SK-N-SH treated with all-trans-retinoic acid at 6 μM for 48 hours (cell line): ENCODE data around the gene PTPRO.

Source experiments
- ATAC-seq: fragments of 200-7000 bp; cut with Tn5 transposase; 3 replicates; pipeline ENCODE4 v1.9.1; 2020; ENCODE audit warnings: mild to moderate bottlenecking, moderate library complexity
- ARNTL ChIP-seq: fragments of 450-650 bp; formaldehyde crosslinking; IDR thresholded peaks from 2 replicates; pipeline ENCODE4 v1.5.0; 2020; ENCODE audit warnings: low read depth, mild to moderate bottlenecking, moderate library complexity, borderline replicate concordance
- BACH2 ChIP-seq: fragments of 250-450 bp; sonication (Bioruptor Pico); IDR thresholded peaks from 2 replicates; pipeline ENCODE4 v1.9.0; 2021; ENCODE audit warnings: mild to moderate bottlenecking, borderline replicate concordance
- CSDC2 ChIP-seq: fragments of 250-450 bp; sonication (Bioruptor Pico); IDR thresholded peaks from 2 replicates; pipeline ENCODE4 v1.5.0; 2020; ENCODE audit warnings: mild to moderate bottlenecking, moderate library complexity
- CSRNP3 ChIP-seq: fragments of 250-450 bp; sonication (Bioruptor Pico); IDR thresholded peaks from 2 replicates; pipeline ENCODE4 v1.5.1; 2021; ENCODE audit warnings: mild to moderate bottlenecking, moderate library complexity
- ESRRG ChIP-seq: fragments of 250-450 bp; sonication (Bioruptor Pico); IDR thresholded peaks from 2 replicates; pipeline ENCODE4 v1.6.1; 2021; ENCODE audit warnings: mild to moderate bottlenecking
- GLIS3 ChIP-seq: fragments of 250-450 bp; sonication (Bioruptor Pico); IDR thresholded peaks from 2 replicates; pipeline ENCODE4 v1.5.0; 2020; ENCODE audit warnings: mild to moderate bottlenecking, moderate library complexity
- ISL1 ChIP-seq: fragments of 250-450 bp; sonication (Bioruptor Pico); IDR thresholded peaks from 2 replicates; pipeline ENCODE4 v2.1.2; 2022; ENCODE audit warnings: mild to moderate bottlenecking, moderate library complexity
- OSR1 ChIP-seq: fragments of 250-450 bp; sonication (Bioruptor Pico); IDR thresholded peaks from 2 replicates; pipeline ENCODE4 v1.8.0; 2022; ENCODE audit warnings: moderate library complexity, mild to moderate bottlenecking, inconsistent platforms
- PATZ1 ChIP-seq: fragments of 250-450 bp; sonication (Bioruptor Pico); IDR thresholded peaks from 2 replicates; pipeline ENCODE4 v1.8.0; 2020; ENCODE audit warnings: mild to moderate bottlenecking, moderate library complexity, borderline replicate concordance
- PPARA ChIP-seq: fragments of 250-450 bp; sonication (Bioruptor Pico); IDR thresholded peaks from 2 replicates; pipeline ENCODE4 v1.5.0; 2020; ENCODE audit warnings: mild to moderate bottlenecking, borderline replicate concordance
- SNAI2 ChIP-seq: fragments of 250-450 bp; sonication (Bioruptor Pico); IDR thresholded peaks from 2 replicates; pipeline ENCODE4 v1.5.0; 2020; ENCODE audit warnings: mild to moderate bottlenecking, moderate library complexity
- TOX ChIP-seq: fragments of 250-450 bp; sonication (Bioruptor Pico); IDR thresholded peaks from 2 replicates; pipeline ENCODE4 v1.8.0; 2021; ENCODE audit warnings: mild to moderate bottlenecking, moderate library complexity, borderline replicate concordance
- ZC3H10 ChIP-seq: fragments of 250-450 bp; sonication (Bioruptor Pico); IDR thresholded peaks from 2 replicates; pipeline ENCODE4 v1.5.1; 2021; ENCODE audit warnings: mild to moderate bottlenecking, moderate library complexity
- ZFP3 ChIP-seq: fragments of 250-450 bp; sonication (Bioruptor Pico); IDR thresholded peaks from 2 replicates; pipeline ENCODE4 v1.5.0; 2020; ENCODE audit warnings: mild to moderate bottlenecking, moderate library complexity
- ZFP30 ChIP-seq: fragments of 450-650 bp; formaldehyde crosslinking; IDR thresholded peaks from 2 replicates; pipeline ENCODE4 v1.5.0; 2022; ENCODE audit warnings: mild to moderate bottlenecking, moderate library complexity
- ZNF8 ChIP-seq: fragments of 450-650 bp; formaldehyde crosslinking; IDR thresholded peaks from 2 replicates; pipeline ENCODE4 v1.5.0; 2020; ENCODE audit warnings: mild to moderate bottlenecking, moderate library complexity
- TF ChIP-seq, protein P1 (sequence below): fragments of 250-450 bp; sonication (Bioruptor Pico); IDR thresholded peaks from 2 replicates; pipeline ENCODE4 v1.5.1; 2020; ENCODE audit warnings: low read depth, mild to moderate bottlenecking, moderate library complexity
- TF ChIP-seq, protein P2 (sequence below): fragments of 250-450 bp; sonication (Bioruptor Pico); IDR thresholded peaks from 2 replicates; pipeline ENCODE4 v1.8.0; 2021; ENCODE audit warnings: low read depth, mild to moderate bottlenecking, moderate library complexity, borderline replicate concordance
- TF ChIP-seq, protein P3 (sequence below): fragments of 250-450 bp; sonication (Bioruptor Pico); IDR thresholded peaks from 2 replicates; pipeline ENCODE4 v1.5.0; 2020; ENCODE audit warnings: mild to moderate bottlenecking, moderate library complexity

PTPRO gene

GRCh38 chr12:15505616-15506015 lies 183.3 kb downstream of the PTPRO start:
- ATAC-seq, result no peak
- no peak for TF ChIP-seq OSR1 (CRISPR knock-in tag)
- TF ChIP-seq, protein P1, sequence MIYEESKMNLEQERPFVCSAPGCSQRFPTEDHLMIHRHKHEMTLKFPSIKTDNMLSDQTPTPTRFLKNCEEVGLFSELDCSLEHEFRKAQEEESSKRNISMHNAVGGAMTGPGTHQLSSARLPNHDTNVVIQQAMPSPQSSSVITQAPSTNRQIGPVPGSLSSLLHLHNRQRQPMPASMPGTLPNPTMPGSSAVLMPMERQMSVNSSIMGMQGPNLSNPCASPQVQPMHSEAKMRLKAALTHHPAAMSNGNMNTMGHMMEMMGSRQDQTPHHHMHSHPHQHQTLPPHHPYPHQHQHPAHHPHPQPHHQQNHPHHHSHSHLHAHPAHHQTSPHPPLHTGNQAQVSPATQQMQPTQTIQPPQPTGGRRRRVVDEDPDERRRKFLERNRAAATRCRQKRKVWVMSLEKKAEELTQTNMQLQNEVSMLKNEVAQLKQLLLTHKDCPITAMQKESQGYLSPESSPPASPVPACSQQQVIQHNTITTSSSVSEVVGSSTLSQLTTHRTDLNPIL (CRISPR knock-in tag), result no peak
- no peak for TF ChIP-seq ZFP3 (CRISPR knock-in tag)
- TF ChIP-seq BACH2 (CRISPR knock-in tag), result no peak
- TF ChIP-seq CSDC2, result no peak
- TF ChIP-seq CSRNP3 (CRISPR knock-in tag), result no peak
- TF ChIP-seq ZFP30, result no peak
- no peak for TF ChIP-seq SNAI2 (CRISPR knock-in tag)

GRCh38 chr12:15515010-15515409 lies 192.7 kb downstream of the PTPRO start:
- peak; percentile 45; the same call in 1 of the 2 replicates for TF ChIP-seq ZC3H10 (CRISPR knock-in tag)
- no peak for TF ChIP-seq PATZ1 (CRISPR knock-in tag)
- TF ChIP-seq ARNTL (CRISPR knock-in tag), result no peak
- no peak for TF ChIP-seq ISL1 (CRISPR knock-in tag)
- no peak for TF ChIP-seq PPARA
- ATAC-seq, result peak; percentile 44; the same call in 1 of the 3 replicates

DNA sequence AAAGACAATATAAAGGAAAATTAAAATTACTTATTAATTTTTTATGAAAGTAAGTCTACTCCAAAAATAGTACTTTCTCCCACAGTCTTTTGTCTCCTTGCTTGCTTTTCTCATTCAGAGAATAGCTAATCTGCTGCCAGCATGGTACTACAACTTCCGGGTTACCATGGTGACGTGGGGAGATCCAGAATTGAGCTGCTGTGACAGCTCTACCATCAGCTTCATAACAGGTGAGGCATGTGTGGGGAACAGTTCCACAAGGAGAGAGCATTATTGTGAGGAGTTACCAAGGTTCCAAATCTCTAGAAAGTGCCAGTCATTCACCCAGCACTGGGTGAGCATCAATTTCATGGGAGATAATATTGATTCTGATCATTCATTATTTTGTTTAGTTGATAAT lies 197.8 kb downstream of the PTPRO start:
- TF ChIP-seq ZFP30 (no peak), ESRRG (CRISPR knock-in tag) (no peak), CSRNP3 (CRISPR knock-in tag) (no peak), TOX (CRISPR knock-in tag) (no peak), BACH2 (CRISPR knock-in tag) (no peak), GLIS3 (CRISPR knock-in tag) (no peak), ISL1 (CRISPR knock-in tag) (no peak), PATZ1 (CRISPR knock-in tag) (no peak)
- TF ChIP-seq, protein P2, sequence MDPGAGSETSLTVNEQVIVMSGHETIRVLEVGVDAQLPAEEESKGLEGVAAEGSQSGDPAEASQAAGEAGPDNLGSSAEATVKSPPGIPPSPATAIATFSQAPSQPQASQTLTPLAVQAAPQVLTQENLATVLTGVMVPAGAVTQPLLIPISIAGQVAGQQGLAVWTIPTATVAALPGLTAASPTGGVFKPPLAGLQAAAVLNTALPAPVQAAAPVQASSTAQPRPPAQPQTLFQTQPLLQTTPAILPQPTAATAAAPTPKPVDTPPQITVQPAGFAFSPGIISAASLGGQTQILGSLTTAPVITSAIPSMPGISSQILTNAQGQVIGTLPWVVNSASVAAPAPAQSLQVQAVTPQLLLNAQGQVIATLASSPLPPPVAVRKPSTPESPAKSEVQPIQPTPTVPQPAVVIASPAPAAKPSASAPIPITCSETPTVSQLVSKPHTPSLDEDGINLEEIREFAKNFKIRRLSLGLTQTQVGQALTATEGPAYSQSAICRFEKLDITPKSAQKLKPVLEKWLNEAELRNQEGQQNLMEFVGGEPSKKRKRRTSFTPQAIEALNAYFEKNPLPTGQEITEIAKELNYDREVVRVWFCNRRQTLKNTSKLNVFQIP (CRISPR knock-in tag), result no peak

GRCh38 chr12:15520844-15521243 lies 198.5 kb downstream of the PTPRO start:
- ATAC-seq, result no peak
- no peak for TF ChIP-seq ZC3H10 (CRISPR knock-in tag)
- TF ChIP-seq, protein P1 (CRISPR knock-in tag), result no peak
- TF ChIP-seq CSDC2, result no peak
- TF ChIP-seq CSRNP3 (CRISPR knock-in tag), result no peak
- TF ChIP-seq BACH2 (CRISPR knock-in tag), result no peak
- TF ChIP-seq, protein P3, sequence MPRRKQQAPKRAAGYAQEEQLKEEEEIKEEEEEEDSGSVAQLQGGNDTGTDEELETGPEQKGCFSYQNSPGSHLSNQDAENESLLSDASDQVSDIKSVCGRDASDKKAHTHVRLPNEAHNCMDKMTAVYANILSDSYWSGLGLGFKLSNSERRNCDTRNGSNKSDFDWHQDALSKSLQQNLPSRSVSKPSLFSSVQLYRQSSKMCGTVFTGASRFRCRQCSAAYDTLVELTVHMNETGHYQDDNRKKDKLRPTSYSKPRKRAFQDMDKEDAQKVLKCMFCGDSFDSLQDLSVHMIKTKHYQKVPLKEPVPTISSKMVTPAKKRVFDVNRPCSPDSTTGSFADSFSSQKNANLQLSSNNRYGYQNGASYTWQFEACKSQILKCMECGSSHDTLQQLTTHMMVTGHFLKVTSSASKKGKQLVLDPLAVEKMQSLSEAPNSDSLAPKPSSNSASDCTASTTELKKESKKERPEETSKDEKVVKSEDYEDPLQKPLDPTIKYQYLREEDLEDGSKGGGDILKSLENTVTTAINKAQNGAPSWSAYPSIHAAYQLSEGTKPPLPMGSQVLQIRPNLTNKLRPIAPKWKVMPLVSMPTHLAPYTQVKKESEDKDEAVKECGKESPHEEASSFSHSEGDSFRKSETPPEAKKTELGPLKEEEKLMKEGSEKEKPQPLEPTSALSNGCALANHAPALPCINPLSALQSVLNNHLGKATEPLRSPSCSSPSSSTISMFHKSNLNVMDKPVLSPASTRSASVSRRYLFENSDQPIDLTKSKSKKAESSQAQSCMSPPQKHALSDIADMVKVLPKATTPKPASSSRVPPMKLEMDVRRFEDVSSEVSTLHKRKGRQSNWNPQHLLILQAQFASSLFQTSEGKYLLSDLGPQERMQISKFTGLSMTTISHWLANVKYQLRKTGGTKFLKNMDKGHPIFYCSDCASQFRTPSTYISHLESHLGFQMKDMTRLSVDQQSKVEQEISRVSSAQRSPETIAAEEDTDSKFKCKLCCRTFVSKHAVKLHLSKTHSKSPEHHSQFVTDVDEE (CRISPR knock-in tag), result no peak
- no peak for TF ChIP-seq ZNF8 (CRISPR knock-in tag)
- no peak for TF ChIP-seq ESRRG (CRISPR knock-in tag)
- no peak for TF ChIP-seq GLIS3 (CRISPR knock-in tag)

More for the DNA sequence above, 197.8 kb downstream of the PTPRO start:
- no peak for ATAC-seq
